SH-SY5Y (cell line): ENCODE data around the gene ITPR3.

ENCODE experiments used
- GATA2 ChIP-seq: IDR thresholded peaks from 2 replicates; pipeline ENCODE4 v1.6.1; 2011; ENCODE audit warnings: mild to moderate bottlenecking, low read depth, low read length
- GATA3 ChIP-seq: IDR thresholded peaks from 2 replicates; pipeline ENCODE4 v1.6.1; 2011; ENCODE audit warnings: low read depth, mild to moderate bottlenecking, low read length, moderate library complexity

GRCh38 chr6:33602180-33602579 lies 18.9 kb upstream of the ITPR3 start:
- TF ChIP-seq GATA2 (no peak), GATA3 (no peak)
